Measurements from ENCODE around the gene CTLA4. TPM values are rescaled to one million over a fixed set of nuclear protein-coding genes. Genes with fewer than 3 reads are reported as not detected.

Gene CTLA4
- total and polyA plus RNA-seq, 2 of the 4 experiments (the other 2 are of a cell fraction), result not detected

GRCh38 chr2:203873461-203873860 lies 5.9 kb downstream of the CTLA4 start:
- Histone ChIP-seq H3K4me1 (ENCODE audit: control insufficient read depth, insufficient read depth, low read length) (no peaks in the 10 kb centered on the region), H3K36me3 (ENCODE audit: control insufficient read depth, insufficient read depth, low read length) (no peaks in the 10 kb centered on the region), H2AFZ (replicated peaks; ENCODE audit: low read length, poor library complexity) (no peak overlapping the region), H3K9me1 (ENCODE audit: insufficient read depth, low read length) (no peaks in the 10 kb centered on the region), H2AK9ac (replicated peaks; ENCODE audit: low read depth, low read length, poor library complexity) (no peak overlapping the region), H4K8ac (ENCODE audit: low read depth in 2 of 2, low read length in 2 of 2) (no peak overlapping the region), H4K91ac (ENCODE audit: insufficient read depth, low read depth, low read length) (no peak overlapping the region), H3K56ac (ENCODE audit: extremely low read depth, insufficient read depth, low read length) (no peak overlapping the region), H3K18ac (ENCODE audit: low read depth, low read length) (no peak overlapping the region), H2BK5ac (ENCODE audit: low read depth, low read length, poor library complexity, severe bottlenecking) (no peak overlapping the region), H3K27me3 (ENCODE audit: control insufficient read depth, insufficient read depth, low read length) (peaks cover 27% of the 10 kb centered on the region), H3K4me2 (ENCODE audit: low read depth, low read length) (no peak overlapping the region), H2AK5ac (ENCODE audit: low read depth, low read length) (no peak overlapping the region), H4K5ac (ENCODE audit: low read depth, low read length) (no peak overlapping the region), H2BK20ac (ENCODE audit: low read depth, low read length) (no peak overlapping the region), H4K20me1 (ENCODE audit: insufficient read depth, low read length) (no peaks in the 10 kb centered on the region), H3K9ac (ENCODE audit: low read depth, low read length) (no peak overlapping the region), H3K4ac (ENCODE audit: low read depth, low read length) (no peak overlapping the region), H3K14ac (replicated peaks; ENCODE audit: low read depth, low read length) (no peak overlapping the region), H3K27ac (ENCODE audit: insufficient read depth, low read length) (no peak overlapping the region), H3K79me1 (ENCODE audit: low read depth in 1 of 2, low read length in 2 of 2) (no peaks in the 10 kb centered on the region), H2BK120ac (ENCODE audit: low read depth, low read length) (no peak overlapping the region), H3K9me3 (ENCODE audit: control insufficient read depth, insufficient read depth, low read length) (no peaks in the 10 kb centered on the region), H3K23ac (ENCODE audit: low read depth, low read length) (no peak overlapping the region), H3K4me3 (ENCODE audit: insufficient read depth, low read depth, low read length) (no peak overlapping the region), H2BK15ac (ENCODE audit: low read depth, low read length) (no peak overlapping the region)
- intact Hi-C loops (cut with micrococcal nuclease), result no loop called here
- no CpG with 5 or more reads among the region's 2 CpGs for WGBS, 2 experiments (ENCODE audit: extremely low coverage in 2 of 2, insufficient read length in 1 of 2)
- no peak for TF ChIP-seq CHD1 (IDR thresholded peaks at IDR 0.05; ENCODE audit: low read depth, low read length)
- TF ChIP-seq BHLHE40 (IDR thresholded peaks at IDR 0.05; ENCODE audit: low read depth, low read length), result no peak
- no peak for TF ChIP-seq RFX5 (IDR thresholded peaks at IDR 0.05; ENCODE audit: low read depth, low read length)
- no peak for TF ChIP-seq FOS (IDR thresholded peaks at IDR 0.05; ENCODE audit: low read depth, low read length)
- TF ChIP-seq CEBPB (IDR thresholded peaks at IDR 0.05; ENCODE audit: low read depth, low read length), result no peak
- TF ChIP-seq MAZ (IDR thresholded peaks at IDR 0.05; ENCODE audit: borderline replicate concordance, low read depth, low read length), result no peak
- TF ChIP-seq RAD21 (IDR thresholded peaks at IDR 0.05; ENCODE audit: low read length), result no peak
- TF ChIP-seq POLR2A (IDR thresholded peaks at IDR 0.05; ENCODE audit: low read depth, low read length), result no peak
- TF ChIP-seq SMC3 (IDR thresholded peaks at IDR 0.05; ENCODE audit: low read depth, low read length), result no peak
- TF ChIP-seq NFE2L2 (IDR thresholded peaks at IDR 0.05; ENCODE audit: low read depth, low read length), result no peak
- ATAC-seq (ENCODE audit: low read depth) (no peak), DNase-seq (no peak)
- ChIA-PET CTCF (no interaction called here), POLR2A (ENCODE audit: unreplicated experiment) (no interaction called here)
- BruUV-seq (replicated peaks), result no TSS peak
- dilution Hi-C loops (cut with HindIII; ENCODE audit: low sequenced_read_pairs, unreplicated experiment), result no loop called here
- in situ Hi-C loops (cut with MboI; ENCODE audit: low sequenced_read_pairs), result no loop called here
